GM19351 (cell line): Measurements from ENCODE around the gene KCNJ15.
"Not testable (repeated sequence)": the region's sequence is repeated elsewhere in the genome, so short reads cannot be mapped to it uniquely, and the experiment has no call there.

Experiments
- ATAC-seq: cut with Tn5 transposase; IDR thresholded peaks from one replicate; pipeline ENCODE4 v1.9.1; 2021; ENCODE audit warnings: mild to moderate bottlenecking, moderate library complexity; ENCODE audit not compliant: unreplicated experiment

Gene KCNJ15

DNA sequence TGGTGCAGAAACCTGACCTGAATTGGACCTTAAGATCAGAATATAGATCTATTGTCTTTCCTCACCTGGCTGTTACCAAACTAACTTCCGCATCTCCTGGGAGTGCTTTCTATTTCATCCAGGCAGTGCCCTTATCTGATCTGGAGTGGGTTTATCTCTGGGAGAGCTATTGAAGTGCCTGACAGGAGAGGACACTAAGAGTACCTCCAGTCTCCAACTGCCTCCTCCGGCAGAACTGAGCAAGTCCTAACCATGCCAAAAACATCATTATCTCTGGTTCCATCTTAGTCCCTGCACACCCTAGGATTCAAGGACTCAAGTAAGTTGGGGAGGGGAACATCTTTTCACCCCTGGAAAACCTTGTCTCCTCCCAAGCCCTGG is 12.4 kb upstream of the KCNJ15 start:
- no peak for ATAC-seq

DNA sequence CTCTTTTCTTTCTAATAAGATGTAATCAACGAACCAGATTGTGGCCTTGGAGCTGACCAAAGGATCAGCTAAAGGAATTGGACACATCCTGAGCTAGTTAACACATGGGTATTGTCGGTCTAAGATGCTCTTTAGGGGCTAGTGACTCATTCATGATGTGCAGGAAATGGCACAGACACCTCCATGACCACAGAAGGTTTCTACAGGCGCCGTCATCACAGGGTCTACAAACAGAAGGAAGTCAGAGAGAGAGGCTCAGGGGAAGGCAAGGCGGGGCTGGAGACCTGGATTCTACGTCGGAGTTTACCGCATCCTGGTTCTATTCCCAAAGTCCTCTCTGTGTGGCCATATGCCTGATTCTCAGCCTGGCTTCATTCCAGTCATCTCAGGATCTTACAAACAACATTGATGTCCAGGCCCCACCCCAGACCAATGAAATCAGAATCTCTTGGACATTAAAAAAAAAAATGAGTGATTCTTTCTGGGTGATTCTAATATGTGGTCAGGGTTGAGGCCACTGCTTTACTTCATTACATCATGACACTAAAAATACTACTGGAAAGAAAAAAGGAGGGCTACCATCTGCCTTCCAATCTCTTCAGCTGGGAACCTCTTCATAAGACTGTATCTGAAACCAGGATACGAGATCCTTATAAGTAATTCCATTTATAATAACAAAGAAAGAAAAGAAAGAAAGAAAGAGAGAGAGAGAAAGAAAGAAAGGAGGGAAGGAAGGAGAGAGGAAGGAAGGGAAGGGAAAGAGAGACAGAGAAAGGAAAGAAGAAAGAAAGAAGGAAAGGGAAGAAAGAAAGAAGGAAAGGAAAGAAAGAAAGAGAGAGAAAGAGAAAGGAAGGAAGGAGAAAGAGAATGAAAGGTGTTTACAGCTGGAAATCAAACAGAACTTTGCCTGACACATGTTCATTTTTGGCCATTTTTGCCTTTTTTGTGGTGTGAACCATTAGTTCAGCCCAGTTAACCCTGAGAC is 11.6 kb upstream of the KCNJ15 start:
- peak; percentile 81 for ATAC-seq

DNA sequence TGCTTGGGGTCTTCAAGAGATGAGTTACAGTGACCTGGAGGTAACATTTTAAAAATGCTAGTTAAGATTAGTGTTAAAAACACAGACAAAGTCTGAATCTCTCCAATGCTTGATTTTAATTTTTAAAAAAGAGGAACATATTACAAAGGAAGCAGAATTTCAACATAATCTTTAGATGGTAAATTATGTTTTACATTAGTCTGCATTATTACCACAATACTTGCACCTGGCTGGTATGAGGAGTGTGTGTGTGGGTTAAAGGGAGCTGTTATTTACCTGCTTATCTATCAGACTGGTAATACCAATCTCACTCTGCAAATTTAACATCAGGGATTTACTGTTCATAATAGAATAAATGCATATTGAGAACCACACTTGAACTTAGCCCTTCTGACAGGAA is 10.3 kb upstream of the KCNJ15 start:
- ATAC-seq: no peak

DNA sequence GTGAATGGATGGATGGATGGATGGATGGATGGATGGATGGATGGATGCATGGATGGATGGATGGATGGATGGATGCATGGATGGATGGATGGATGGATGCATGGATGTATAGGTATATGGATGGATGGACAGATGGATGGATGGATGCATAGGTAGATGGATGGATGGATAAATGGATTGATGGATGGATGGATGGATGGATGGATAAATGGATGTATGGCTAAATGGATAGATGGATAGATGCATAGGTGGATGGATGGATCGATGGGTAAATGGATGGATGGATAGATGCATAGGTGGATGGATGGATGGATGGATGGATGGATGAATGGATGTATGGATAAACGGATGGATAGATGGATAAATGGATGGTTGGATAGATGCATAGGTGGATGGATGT is 9.7 kb upstream of the KCNJ15 start:
- not testable (repeated sequence) for ATAC-seq

DNA sequence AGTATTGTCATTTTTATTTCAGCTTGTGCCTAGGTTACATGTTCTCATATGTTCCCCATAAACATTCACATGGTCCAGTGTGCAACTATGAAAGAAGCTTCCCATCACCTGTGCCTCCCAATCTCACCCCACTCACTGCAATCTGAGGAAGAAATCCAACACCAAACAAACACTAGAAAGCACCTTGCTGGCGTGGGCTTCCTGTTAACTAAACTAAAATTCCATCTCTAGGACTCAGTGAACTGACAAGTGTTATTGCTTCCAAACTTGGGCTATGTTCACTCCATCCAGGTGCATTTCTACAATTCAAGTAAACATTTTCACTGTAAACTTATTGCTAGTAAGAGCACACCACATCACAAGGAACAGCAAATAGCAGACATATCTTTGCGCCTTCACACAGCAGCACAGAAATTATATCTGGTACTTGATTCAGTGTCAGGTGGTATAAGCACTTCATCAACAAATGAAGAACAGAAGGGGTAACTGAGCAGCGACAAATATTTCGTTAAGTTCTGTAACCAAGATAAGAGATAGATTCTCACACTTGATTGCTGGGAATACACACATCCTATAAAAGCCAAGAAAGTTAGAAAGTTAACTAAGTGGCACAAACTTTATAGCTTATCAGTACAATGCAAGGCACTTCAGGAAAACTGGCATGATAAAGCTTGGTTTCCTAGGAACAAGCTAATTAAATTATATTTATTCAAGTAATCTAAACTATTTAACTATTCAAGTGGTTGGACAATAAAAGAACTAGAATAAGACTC is 8.9 kb upstream of the KCNJ15 start:
- ATAC-seq: no peak

DNA sequence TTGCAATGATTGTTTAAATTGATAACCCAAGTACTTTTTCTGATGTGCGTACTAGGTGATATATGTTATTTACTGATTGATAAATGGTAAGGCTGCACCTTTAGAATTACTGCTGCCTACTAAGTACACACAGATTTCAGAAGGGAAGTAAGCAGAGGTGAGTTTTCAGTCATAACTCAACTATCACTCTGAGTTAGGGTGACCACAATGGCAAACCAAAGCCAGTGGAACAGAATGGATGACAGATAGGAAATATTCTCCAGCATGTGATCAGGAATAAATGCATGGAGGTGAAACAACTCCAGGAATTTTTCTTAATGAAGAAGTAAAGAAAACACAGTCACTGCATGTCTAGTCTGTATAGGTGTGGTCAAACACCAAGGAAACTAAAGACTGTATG is 7.5 kb upstream of the KCNJ15 start:
- peak; percentile 79 for ATAC-seq

DNA sequence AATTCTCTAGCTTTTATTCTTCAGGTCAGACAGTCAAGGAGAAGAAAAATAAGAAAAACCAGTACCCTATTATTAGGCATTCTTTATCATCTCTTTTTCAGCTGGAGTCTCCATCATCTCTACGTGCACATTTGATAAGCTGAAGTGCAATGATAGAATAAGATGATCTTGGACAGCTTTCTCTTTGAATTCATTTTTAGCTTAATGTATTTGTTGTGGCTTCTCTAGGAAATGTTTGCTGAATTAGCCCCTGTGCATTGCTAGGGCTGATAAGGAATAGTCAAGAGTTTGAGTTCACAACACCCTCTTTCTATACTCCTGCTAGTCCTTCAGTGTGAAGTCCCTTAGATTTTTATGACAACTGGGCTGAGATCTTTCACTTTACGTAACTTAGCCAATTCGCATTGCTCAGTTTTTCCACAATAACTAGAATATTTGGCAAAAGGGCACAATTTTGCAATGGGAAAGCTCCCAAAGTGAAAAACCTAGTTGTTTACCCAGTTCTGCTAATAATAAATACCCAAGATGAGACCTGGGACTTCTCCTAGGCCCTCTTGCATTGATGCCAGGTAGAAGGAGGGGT is 7.0 kb upstream of the KCNJ15 start:
- ATAC-seq: peak; percentile 29

DNA sequence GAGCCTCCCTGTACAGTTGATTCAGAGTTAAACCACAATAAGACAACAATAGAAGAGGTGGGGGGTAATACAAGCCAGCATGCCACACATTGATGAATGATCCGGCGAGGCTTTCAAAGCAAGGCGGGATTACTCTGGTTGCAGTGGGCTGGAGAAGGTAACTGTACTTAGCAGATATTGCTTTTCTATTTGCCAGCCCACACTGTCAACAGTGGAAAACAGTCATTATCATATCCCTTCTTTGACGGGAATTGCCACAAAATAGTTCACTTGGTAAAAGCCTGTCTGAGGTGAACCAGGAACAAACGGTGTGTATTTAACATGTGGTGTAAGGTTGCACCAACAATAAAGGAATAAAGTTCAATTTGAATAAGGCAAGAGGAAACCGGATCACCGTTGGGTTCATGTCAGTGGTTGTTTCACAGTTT is 5.8 kb upstream of the KCNJ15 start:
- no peak for ATAC-seq

DNA sequence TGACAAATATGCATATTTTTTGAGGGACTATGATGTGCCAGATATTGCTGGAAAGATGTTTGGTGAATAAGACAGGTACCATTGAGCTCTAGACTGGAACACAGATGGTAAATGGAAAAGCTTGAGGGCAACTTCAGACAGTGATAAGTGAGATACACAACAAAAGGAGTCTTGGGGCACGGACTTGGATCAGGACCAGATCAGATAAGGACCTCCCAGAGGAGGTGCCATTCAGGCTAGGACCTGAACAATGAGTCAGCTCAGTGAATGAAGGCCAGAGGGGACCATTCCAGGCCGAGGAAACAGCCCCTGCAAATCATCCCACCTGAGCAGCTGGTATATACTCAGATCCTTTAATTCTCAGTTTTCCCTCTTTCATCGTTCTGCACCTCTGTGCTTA is 1.8 kb upstream of the KCNJ15 start:
- no peak for ATAC-seq

DNA sequence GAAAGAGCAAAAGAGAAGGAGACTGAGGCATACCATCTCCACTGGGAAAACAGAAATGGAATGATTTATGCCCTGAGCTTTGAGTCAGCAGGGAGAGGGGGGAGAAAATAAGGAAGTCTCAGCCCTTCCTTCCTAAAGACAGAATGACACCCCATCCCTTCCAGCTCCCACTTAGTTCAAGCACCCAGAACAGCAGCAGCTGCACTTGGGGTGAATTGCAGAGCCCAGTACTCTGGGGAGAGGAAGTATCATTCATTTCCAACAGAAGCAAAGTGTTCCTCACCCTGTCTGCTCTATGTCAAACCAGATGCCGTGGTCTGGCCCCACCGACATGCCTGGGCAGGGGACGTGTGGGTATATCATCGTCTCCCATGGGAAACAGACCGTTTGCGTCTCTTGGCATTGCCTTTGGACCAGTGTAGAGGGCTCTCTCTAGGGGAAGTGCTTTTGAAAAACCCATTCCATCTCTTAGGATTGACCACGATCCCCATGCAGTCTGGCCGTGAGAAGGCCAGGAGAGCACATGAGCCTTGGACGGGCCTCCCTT is 1.1 kb upstream of the KCNJ15 start:
- no peak for ATAC-seq

DNA sequence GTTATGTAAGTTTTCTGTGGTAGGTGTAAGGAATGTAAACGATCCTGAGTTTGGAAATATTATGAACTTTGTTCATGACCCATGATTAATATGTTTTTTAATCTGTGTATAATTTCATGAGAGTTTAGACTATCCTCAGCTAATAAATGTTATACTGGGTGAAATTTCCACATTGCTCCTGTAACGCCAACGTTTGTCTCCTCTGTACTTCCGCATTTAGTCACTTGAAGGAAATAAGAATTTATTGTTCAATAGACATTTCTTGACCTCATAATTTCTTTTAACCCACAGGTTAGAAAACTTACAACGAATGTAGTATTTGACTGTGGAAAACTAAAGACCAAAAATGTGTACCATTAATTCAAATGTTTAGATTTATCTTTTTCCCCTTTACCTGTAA is 876 bp downstream of the KCNJ15 start:
- ATAC-seq: no peak

DNA sequence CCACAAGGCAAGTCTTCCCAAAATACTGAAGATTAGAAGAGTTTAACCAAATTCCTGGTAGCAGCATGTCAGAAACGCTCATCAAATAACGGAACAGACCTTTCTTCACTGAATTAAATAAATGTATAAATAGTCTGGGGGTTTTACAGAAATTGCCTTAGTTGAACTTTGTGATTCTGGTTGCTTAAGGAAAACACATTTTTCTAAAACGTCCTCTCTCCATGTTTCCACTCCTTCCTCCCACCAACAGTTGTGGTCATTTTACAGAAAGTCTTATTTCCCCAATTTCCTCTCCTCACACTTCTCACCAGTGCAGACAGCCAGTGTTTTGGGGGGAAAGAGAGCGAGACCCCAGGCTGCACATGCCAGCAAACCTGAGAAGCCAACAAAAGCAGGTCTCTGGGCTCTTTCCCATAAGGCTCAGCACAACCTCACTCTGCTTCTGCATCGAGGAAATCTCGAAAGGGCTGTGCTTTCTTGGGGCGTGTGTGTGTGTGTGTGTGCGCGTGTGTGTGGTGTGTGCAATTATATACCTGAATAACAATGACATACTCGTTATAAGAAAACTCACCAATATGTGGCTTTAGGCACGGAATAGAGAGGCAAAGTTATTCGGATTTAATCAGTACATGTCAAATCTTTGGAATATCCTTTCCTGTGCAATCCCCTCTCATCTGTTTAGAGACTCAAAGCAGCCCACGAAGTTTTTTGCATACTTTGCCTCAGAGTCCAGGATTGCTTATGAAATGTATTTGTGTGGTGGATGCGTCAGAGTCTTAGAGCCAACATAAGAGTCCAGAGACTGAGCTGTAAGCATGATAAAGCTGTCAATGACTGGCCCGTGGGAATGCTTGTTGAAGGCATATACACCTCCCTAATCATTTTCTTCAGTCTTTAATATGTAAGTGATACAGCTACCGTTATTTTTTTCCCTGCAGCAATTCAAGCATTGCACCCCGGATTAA is 2.0 kb downstream of the KCNJ15 start:
- ATAC-seq: no peak

DNA sequence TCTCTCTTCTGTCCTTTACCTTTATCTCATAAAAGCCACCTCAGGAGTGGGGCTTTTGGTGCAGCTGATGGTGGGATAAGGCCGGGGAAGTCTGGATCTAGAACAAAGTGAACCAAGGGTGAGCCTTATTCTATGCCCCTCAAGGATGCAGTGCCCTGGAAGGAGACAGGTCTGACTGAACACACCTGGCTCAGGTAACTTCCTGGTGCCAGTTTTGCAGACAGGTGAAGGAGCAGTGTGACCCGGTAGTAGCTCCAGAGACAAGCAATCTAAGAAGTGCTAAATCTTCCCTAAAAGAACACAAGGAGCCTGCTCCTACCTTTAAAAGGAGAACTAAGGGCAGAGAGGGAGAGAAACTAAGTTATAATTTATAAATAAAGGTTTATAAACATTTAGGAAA is 2.9 kb downstream of the KCNJ15 start:
- ATAC-seq: no peak

DNA sequence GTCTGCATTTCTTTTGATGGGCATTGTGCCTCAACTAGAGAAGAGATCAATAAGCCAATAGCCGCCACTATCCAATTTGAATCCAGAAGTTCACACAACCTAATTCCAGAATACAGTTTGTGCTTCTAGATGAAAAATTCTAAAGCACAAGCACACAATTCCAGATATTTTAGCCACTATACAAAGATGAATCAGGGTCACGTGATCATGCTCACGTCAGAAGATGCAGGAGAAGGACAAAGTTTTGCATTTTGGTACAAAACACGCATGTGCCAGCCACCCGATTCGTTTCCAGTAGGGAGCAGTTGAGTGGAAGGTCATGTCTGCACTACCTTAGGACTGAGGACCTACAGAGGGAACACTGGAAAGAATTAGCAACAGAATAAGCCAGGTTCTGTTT is 3.6 kb downstream of the KCNJ15 start:
- ATAC-seq: no peak

DNA sequence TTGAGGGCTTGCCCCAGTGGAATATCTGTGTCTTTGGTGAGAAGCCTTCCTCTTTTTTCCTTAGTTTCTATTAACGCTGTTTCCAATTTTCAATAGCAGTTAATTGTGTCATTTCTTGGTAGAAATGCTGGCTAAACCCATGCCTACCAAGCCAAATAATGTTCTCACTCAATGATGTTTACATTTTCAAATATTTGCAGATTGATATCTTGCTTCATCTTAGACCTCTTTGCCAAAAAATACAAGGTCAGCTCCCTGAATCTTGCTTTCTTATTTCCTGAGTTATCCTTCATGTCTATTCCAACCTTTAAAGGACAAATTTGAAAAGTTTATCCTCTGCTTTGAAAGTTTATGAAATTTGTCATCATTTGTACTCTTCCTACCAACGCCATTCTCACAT is 5.1 kb downstream of the KCNJ15 start:
- no peak for ATAC-seq

DNA sequence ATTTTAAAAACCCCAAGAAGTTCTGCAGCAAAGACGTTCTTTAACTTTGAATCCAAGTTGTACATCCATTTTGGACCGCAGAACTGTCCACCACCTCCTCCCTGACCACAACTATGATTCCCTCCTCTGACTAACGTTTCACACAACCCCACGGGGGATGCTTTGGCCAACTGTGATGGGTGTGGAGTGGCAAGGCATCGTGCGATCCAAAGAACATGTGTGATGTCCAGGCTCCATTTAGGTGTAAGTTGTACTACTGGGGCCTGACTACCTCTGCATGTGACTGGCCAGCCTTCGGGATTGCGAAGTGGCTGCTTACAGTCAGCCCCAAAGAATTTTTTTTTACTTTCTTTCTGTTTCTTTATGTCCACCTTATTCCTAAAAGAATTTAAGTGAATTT is 6.7 kb downstream of the KCNJ15 start:
- ATAC-seq: no peak

DNA sequence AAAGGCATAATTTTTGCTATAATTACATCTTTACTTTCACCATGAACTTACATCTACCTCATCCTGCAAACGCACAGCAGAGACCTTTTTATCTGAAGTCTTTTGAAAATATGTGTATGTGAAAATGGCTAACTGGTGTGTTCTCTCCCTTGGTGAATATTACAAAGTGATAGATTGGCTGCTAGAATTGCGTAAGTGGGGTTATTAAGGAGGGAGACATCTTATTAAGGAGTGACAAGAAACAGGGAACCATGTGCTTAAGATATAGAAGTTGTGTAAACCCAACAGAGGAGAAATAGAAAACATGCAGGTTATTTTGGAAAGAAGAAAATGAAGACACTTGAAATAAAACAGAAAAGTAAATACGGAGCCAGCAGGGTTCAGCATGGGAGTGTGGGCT is 7.8 kb downstream of the KCNJ15 start:
- ATAC-seq: no peak

DNA sequence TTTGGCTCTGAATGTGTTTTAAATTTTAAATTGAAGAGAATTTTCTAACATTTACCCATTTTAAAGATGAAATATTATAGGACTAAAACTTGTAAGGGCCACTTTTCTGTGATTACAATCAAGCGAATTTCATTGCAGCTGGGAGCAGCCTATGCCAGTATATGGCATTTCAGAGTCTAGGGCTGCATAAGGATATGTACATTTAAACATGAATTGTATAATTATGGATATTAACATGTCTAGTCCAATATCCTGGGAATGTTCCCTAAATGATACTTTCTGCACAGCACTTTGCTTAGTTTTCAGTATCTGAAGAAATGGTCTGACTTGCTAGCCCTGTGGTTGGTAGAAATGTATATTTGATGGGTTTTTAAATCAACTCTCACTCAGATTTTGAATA is 8.4 kb downstream of the KCNJ15 start:
- ATAC-seq: no peak

DNA sequence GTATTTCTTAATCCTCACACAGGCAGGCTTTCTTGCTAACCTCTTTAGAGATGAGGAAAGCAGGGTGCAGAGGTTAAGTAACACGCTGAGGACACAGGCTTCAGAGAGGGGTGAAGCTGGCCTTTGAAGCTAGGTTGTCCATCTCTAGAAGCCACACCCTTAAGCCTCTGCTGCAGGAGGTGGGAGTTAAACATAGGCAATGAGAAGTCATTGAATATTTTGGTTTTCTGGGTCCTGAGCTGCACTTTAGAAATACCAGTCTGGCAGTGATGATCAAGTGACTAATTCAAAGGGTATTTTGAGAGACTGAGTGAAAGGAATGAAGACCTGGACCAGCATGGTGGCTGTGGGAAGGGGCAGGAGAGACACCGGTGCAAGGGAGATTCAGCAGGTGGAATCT is 9.9 kb downstream of the KCNJ15 start:
- ATAC-seq: no peak

DNA sequence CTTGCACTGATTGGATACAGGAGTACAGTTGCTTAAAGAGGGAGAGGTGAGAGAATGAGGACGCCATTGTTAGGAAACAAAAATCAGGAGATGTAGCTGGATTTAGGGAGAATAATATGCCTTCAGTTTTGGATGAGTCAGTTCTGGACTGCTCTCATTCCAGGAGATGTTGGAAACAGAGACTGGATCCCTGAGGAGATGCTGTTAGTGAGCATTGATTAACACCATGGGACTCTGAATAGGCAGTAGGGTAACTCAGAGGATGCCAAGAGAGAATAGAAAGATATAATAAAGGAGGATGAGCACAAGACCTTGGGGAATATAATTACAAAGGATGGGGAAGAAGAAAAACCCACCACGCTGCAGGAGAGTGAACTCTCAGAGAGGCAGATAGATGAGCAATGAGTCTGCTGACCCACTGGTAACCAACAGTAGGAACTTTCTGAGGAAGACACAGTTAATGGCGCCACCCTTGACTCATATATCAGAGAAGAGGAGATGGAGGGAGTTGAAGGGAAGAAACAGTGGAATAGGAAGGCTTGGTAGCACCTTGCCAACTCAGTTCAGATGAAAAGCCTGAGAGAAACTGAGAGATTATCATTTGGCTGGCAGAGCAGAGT is 10.5 kb downstream of the KCNJ15 start:
- ATAC-seq: no peak
